ENCODE data around the gene TANGO6. TPM values are rescaled to one million over a fixed set of nuclear protein-coding genes. Genes with fewer than 3 reads are reported as not detected.
"Not testable (repeated sequence)": the region's sequence is repeated elsewhere in the genome, so short reads cannot be mapped to it uniquely, and the experiment has no call there.

TANGO6 gene
- total RNA-seq, 2 experiments from 2014 or later, result 17.1 to 18.1 TPM

DNA sequence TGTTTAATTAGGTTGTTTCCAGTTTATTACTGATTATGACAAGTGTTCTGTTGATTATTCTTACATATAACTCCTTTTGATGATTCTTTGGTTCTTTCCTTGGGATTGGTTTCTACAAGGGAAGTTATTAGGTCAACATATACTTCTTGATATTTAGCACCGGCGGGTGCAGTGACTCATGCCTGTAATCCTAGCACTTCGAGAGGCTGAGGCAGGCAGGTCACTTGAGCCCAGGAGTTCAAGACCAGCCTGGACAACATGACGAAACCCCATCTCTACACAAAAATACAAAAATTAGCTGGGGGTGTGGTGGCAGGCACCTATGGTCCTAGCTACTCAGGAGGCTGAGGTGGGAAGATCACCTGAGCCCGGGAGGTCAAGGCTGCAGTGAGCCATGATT is 141.9 kb downstream of the TANGO6 start:
- Histone ChIP-seq H3K27me3 (ENCODE audit: control insufficient read depth in 1 of 2, insufficient read depth in 2 of 2, low read length in 2 of 2) (no peaks in the 10 kb centered on the region), H3K36me3 (ENCODE audit: insufficient read depth, low read length) (peaks cover 12% of the 10 kb centered on the region), H3K4me1 (ENCODE audit: insufficient read depth, low read length) (no peaks in the 10 kb centered on the region), H3K27ac (ENCODE audit: low read depth in 1 of 2, low read length in 2 of 2) (no peak overlapping the region), H3K9me3 (ENCODE audit: control insufficient read depth in 1 of 2, insufficient read depth in 1 of 2, low read length in 2 of 2) (no peaks in the 10 kb centered on the region), H3K4me3 (ENCODE audit: low read length) (no peak overlapping the region)
- intact Hi-C loops (cut with DNase I, micrococcal nuclease), result no loop called here
- ATAC-seq (ENCODE audit: poor library complexity), result no peak
- Mint-ChIP-seq H3K27ac (no peak overlapping the region), H3K4me1 (ENCODE audit: low read depth) (no peaks in the 10 kb centered on the region), H3K36me3 (ENCODE audit: low read depth) (peaks cover 47% of the 10 kb centered on the region), H3K27me3 (no peaks in the 10 kb centered on the region), H3K4me3 (no peak overlapping the region), H3K9me3 (no peaks in the 10 kb centered on the region)
- no peak for DNase-seq
- ChIA-PET CTCF (no interaction called here), POLR2A (no interaction called here)
- TF ChIP-seq, protein P1, sequence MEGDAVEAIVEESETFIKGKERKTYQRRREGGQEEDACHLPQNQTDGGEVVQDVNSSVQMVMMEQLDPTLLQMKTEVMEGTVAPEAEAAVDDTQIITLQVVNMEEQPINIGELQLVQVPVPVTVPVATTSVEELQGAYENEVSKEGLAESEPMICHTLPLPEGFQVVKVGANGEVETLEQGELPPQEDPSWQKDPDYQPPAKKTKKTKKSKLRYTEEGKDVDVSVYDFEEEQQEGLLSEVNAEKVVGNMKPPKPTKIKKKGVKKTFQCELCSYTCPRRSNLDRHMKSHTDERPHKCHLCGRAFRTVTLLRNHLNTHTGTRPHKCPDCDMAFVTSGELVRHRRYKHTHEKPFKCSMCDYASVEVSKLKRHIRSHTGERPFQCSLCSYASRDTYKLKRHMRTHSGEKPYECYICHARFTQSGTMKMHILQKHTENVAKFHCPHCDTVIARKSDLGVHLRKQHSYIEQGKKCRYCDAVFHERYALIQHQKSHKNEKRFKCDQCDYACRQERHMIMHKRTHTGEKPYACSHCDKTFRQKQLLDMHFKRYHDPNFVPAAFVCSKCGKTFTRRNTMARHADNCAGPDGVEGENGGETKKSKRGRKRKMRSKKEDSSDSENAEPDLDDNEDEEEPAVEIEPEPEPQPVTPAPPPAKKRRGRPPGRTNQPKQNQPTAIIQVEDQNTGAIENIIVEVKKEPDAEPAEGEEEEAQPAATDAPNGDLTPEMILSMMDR (IDR thresholded peaks at IDR 0.05), result no peak

DNA sequence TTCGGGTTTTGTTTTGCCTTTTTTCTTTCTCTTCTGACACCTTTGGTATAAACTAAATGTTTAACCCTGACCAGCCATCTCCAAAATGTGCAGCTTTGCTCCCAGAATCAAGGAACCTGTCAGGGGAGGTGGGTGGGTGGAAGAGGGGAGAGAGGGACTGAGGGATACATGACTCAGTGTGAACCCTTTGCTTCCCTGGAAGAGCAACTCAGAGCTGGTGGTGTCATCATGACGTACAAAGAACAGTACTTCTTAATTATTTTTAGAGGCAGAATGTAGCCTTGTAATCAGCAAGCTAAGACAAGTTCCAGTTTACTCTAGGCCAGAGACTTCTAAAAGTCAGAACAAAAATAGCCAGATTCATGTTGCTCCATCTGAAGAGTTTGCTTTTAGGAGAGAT is 142.5 kb downstream of the TANGO6 start:
- CTCF ChIA-PET, result no interaction called here
- no peaks in the 10 kb centered on the region for H3K4me1 Mint-ChIP-seq (ENCODE audit: low read depth)
- Histone ChIP-seq H3K36me3 (ENCODE audit: insufficient read depth, low read length) (peaks cover 8% of the 10 kb centered on the region), H3K4me1 (ENCODE audit: insufficient read depth, low read length) (no peaks in the 10 kb centered on the region), H3K9me3 (ENCODE audit: control insufficient read depth in 1 of 2, insufficient read depth in 1 of 2, low read length in 2 of 2) (no peaks in the 10 kb centered on the region), H3K4me3 (ENCODE audit: low read length) (no peak overlapping the region), H3K27me3 (ENCODE audit: control insufficient read depth in 1 of 2, insufficient read depth in 2 of 2, low read length in 2 of 2) (no peaks in the 10 kb centered on the region), H3K27ac (ENCODE audit: low read depth in 1 of 2, low read length in 2 of 2) (no peak overlapping the region)
- H3K27me3 Mint-ChIP-seq, result no peaks in the 10 kb centered on the region
- no peak overlapping the region for H3K27ac Mint-ChIP-seq
- DNase-seq (no peak), ATAC-seq (ENCODE audit: poor library complexity) (no peak)
- no peak overlapping the region for H3K4me3 Mint-ChIP-seq
- no peaks in the 10 kb centered on the region for H3K9me3 Mint-ChIP-seq
- TF ChIP-seq, protein P1 (IDR thresholded peaks at IDR 0.05), result no peak
- intact Hi-C loops (cut with DNase I, micrococcal nuclease), result no loop called here
- peaks cover 41% of the 10 kb centered on the region for H3K36me3 Mint-ChIP-seq (ENCODE audit: low read depth)
- POLR2A ChIA-PET, result no interaction called here

DNA sequence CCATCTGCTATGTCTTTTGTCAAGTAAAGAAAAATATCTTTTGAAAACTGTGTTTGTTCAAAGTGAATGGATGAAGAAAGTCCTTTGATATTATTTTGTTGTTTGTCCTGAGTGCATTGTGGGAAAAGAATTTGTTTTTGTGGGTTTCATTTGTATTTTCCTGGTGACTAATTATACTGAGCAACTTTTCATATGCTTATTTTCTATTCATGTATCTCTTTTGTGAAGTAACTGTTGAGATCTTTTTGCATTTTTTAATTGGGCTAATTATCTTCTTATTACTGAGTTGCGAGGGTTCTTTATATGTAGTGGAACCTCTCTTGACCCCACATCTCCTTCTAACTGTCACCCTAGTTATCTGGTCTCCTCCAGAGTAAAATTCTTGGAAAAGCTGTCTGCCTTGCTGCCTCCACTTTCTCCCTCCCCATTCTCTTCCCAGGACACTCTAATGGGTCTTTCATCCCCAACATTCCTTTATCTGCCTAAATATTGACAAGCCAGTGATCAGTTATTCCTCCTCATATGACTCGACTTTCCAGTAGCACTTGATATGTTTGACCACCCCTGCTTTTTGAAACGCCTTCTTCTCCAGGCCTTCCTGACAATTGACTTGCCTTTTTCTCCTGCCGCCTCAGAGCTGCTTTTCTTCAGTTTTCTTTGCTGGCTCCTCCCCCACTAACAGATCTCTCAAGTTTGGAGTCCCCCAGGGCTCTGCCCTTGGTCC is 144.6 kb downstream of the TANGO6 start:
- POLR2A ChIA-PET, result no interaction called here
- no peak overlapping the region for H3K27ac Mint-ChIP-seq

DNA sequence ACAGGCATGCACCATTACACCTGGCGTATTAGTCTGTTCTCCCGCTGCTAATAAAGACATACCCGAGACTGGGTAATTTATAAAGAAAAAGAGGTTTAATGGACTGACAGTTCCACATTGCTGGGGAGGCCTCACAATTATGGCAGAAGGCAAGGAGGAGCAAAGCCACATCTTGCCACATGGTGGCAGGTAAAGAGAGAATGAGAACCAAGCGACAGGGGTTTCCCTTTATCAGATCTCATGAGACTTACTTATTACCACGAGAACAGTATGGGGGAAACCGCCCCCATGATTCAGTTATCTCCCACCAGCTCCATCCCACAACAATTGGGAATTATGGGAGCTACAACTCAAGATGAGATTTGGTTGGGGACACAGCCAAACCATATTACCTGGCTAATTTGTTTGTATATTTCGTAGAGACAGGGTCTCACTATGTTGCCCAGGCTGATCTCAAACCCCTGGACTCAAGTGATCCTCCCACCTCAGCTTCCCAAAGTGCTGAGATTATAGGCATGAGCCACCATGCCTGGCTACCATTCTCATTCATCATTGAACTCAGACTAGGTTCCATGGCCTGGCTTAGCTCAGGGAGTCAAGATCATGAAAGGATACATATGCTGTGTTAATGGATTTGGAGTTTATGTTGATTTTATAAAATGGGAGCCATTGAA is 147.0 kb downstream of the TANGO6 start:
- H3K4me1 Mint-ChIP-seq (ENCODE audit: low read depth); H3K27me3 ChIP-seq (ENCODE audit: control insufficient read depth in 1 of 2, insufficient read depth in 2 of 2, low read length in 2 of 2); H3K27ac Mint-ChIP-seq; CTCF ChIA-PET; POLR2A ChIA-PET; ATAC-seq (ENCODE audit: poor library complexity); H3K4me1 ChIP-seq (ENCODE audit: insufficient read depth, low read length); H3K9me3 Mint-ChIP-seq; H3K4me3 ChIP-seq (ENCODE audit: low read length); intact Hi-C loops (cut with DNase I, micrococcal nuclease); DNase-seq; H3K9me3 ChIP-seq (ENCODE audit: control insufficient read depth in 1 of 2, insufficient read depth in 1 of 2, low read length in 2 of 2); H3K27me3 Mint-ChIP-seq; H3K27ac ChIP-seq (ENCODE audit: low read depth in 1 of 2, low read length in 2 of 2); H3K36me3 ChIP-seq (ENCODE audit: insufficient read depth, low read length); H3K4me3 Mint-ChIP-seq: not testable (repeated sequence)
- peaks cover 19% of the 10 kb centered on the region for H3K36me3 Mint-ChIP-seq (ENCODE audit: low read depth)

More for the DNA sequence above, 144.6 kb downstream of the TANGO6 start:
- Mint-ChIP-seq H3K4me1 (ENCODE audit: low read depth) (no peaks in the 10 kb centered on the region), H3K4me3 (no peak overlapping the region), H3K9me3 (no peaks in the 10 kb centered on the region), H3K36me3 (ENCODE audit: low read depth) (peaks cover 24% of the 10 kb centered on the region), H3K27me3 (no peaks in the 10 kb centered on the region)
- H3K4me1 ChIP-seq (ENCODE audit: insufficient read depth, low read length), result no peaks in the 10 kb centered on the region
- intact Hi-C loops (cut with DNase I, micrococcal nuclease), result no loop called here
- no peaks in the 10 kb centered on the region for H3K9me3 ChIP-seq (ENCODE audit: control insufficient read depth in 1 of 2, insufficient read depth in 1 of 2, low read length in 2 of 2)
- DNase-seq (no peak), ATAC-seq (ENCODE audit: poor library complexity) (no peak)
- CTCF ChIA-PET, result interaction anchor here (0.7 kb wide), 1 partner anchor 39 kb away, joined by 4 read pairs; no protein-coding TSS in a partner anchor
- TF ChIP-seq, protein P1 (IDR thresholded peaks at IDR 0.05), result no peak
- H3K4me3 ChIP-seq (ENCODE audit: low read length), result no peak overlapping the region
- H3K27me3 ChIP-seq (ENCODE audit: control insufficient read depth in 1 of 2, insufficient read depth in 2 of 2, low read length in 2 of 2), result no peaks in the 10 kb centered on the region
- H3K36me3 ChIP-seq (ENCODE audit: insufficient read depth, low read length), result peaks cover 6% of the 10 kb centered on the region
- no peak overlapping the region for H3K27ac ChIP-seq (ENCODE audit: low read depth in 1 of 2, low read length in 2 of 2)
